GOT3 (cell line): ENCODE data around the gene MT1E.
"Not testable (repeated sequence)": the region's sequence is repeated elsewhere in the genome, so short reads cannot be mapped to it uniquely, and the experiment has no call there.

Source experiments
- DNase-seq: peaks from one replicate; lab custom pipeline; 2025; ENCODE audit warnings: mixed read lengths; lab: John Stamatoyannopoulos, UW

The MT1E gene

DNA sequence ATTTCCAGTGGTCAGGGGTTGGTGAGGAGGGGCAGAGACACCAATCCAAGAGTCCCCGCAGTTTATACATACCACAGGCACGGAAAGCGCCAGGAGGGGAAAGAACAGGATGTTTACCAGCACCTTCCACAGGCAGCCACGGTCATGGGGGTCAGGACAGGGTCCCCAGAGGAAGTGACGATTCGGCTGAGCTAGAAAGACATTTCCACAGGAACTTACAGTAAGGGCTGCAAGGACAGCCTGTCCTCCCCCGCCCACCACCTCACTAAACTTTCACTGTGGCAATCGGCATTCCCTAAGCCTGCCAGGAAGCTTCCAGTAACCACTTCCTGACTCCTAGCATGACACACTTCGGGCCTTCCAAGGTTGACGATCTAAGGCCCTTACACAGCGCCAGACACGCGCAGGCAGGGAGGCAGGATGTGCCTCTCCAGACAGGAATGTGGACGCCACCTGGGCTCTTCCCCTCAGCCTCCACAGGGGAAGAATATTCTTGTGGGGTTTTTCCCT is 18.4 kb upstream of the MT1E start:
- peak; percentile 60 for DNase-seq

DNA sequence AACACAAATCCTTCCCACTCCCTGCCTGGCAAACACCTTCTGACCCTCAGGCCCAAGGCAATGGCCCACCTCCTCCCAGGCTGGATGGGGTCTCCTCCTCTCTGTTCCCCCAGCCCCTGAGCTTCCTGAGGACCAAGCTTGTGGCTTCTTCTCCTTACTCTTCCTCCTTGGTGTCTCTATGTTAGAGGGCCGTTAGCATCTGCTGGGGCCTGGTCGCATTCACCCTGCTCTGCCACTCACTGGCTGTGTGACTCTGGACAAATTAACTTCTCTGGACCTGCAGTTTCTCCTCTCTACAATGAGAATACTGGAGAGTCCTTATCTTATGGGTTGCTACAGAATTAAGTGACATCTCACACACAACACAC is 17.9 kb upstream of the MT1E start:
- DNase-seq, result no peak

DNA sequence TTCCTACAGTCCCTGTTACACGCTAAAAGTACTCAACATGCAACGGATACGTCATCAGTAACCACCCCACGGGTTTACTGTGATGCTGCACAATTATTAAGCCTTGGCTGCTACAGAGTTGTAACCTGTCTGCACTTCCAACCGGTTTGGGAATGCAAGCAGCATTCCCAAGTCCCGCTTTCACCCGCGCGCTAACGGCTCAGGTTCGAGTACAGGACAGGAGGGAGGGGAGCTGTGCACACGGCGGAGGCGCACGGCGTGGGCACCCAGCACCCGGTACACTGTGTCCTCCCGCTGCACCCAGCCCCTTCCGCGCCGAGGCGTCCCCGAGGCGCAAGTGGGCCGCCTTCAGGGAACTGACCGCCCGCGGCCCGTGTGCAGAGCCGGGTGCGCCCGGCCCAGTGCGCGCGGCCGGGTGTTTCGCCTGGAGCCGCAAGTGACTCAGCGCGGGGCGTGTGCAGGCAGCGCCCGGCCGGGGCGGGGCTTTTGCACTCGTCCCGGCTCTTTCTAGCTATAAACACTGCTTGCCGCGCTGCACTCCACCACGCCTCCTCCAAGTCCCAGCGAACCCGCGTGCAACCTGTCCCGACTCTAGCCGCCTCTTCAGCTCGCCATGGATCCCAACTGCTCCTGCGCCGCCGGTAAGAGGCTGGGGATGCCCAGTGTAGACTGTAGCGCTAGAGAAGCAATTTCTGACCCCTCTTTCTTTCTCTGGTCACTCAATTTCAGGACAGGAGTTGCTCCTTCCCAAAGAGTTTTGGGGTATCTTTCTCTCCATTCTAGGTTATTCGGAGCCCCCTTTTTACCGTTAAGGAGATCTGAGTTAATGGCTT is 17.3 kb upstream of the MT1E start, which contains the start of gene MT2A:
TSS of gene MT2A (plus strand) at position 542 of the 833 bp plus-strand sequence. CDS start at position 614, 72 bp downstream.
- DNase-seq, result peak; percentile 74

DNA sequence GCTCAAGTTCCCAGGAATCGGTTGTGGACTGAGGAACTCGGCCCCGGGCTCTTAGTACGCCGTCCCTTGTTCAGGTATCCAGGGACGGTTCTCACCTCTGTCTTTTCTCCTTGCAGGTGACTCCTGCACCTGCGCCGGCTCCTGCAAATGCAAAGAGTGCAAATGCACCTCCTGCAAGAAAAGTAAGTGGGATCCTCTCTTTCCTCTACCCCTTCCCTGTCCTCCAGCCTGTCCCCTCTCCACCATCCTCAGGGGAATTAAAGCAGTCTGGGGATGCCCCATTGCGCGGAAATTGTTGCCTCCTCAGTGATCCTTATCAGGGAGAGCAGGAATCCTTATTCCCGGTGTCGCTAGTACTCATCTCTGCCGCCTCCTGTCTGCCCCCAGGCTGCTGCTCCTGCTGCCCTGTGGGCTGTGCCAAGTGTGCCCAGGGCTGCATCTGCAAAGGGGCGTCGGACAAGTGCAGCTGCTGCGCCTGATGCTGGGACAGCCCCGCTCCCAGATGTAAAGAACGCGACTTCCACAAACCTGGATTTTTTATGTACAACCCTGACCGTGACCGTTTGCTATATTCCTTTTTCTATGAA is 16.6 kb upstream of the MT1E start:
- DNase-seq, result no peak

DNA sequence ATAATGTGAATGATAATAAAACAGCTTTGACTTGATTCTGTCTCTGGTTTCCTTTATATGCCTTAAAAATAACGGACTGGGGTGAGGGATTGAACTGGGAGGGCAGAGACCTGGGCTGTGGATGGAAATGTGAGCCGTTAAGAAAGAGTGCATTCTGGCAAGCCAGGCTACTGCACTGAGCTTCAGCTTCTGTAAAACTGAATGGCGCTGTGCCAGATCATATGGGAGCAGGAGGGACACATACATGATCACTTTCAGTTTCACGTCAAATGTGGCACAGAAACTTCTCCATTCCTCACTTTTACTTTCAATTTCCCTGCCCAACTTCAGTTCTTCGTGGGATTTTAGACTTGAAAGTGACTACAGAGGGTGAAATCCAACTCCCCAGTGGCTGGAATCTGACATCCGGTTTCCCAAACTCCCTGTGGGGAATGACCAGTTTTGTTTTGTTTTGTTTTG is 16.1 kb upstream of the MT1E start:
- DNase-seq, result no peak

DNA sequence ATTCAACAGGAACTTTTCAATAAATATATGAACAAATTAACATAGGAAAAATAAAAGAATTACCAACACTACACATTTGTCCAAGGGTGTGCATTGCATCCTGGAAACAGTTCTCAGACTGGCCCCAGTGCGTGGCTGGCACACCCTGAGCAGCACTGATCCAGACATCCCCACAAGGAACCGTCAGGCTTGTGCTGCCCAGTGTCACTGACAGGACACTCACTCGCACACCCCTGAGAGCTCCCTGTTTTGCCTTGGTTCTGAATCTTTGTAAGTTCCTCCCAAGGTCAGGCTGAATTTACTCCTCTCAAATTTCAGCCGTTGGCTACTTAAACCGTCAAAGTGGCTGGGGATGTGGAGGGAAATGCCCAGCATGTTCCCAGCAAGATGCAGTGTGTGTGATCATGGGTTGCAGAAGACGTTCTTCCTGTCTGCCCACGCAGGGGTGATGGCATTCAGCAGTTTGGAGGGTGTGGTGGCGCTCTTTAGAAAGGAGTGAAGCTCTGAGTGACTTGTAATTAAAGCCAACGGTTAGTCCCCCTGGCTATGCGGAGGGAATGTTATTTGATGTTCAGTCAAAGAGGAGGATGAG is 15.5 kb upstream of the MT1E start:
- DNase-seq, result no peak

DNA sequence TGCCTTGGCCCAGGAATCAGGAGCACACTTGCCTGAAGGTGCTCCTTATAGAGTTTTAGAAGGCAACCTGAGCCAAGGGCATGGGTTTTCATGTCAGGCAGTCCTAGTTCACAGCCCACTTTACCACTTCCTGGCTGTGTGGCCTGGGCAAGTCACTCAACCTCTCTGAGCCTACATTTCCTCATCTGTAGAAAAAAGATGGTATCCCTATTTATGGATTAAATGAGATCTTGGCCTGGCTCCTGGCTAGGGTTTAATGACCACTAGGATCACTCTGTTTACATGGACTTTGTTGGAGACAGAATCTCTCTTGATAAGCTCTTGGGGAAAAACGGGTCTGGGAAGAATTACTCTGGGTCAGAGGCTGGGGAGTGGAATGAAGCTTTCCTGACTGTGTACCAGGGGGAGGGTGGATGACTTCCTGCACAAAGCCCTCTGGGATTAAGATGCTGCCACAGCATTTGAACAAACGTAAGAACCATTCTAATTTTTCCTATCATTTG is 14.9 kb upstream of the MT1E start:
- no peak for DNase-seq

DNA sequence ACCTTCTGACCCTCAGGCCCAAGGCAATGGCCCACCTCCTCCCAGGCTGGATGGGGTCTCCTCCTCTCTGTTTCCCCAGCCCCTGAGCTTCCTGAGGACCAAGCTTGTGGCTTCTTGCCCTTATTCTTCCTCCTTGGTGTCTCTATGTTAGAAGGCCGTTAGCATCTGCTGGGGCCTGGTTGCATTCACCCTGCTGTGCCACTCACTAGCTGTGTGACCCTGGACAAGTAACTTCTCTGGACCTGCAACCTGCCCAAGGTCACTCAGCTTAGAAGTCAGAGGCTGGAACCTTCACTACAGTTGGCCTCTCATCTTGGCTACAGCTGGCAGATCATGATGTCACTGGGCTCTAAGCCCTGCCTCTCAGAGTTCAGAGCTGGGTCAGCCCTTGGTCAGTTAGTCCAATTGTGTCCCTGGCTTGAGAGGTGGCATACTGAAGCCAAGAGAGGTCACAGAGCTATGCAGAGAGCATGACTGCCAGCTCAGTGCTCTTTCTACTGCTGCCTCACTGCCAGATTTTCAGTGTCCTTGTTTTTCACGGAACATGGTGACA is 14.2 kb upstream of the MT1E start:
- DNase-seq, result no peak

DNA sequence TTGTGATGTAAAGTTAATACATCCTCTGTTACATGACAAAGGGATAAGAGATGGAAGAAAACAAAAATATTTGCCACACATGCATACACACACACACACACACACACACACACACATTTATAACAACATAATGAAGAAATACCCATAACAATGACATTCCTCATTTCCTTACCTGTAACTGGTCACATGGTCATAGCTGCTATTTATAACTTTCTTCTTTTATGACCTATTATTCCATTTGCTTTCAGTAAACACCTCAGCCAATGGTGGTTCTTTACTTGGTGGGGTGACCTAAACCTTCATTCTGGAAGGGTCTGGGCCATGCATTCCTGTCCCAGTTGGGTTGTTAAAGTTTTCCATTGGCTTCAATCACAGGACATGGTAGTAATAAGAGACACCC is 11.9 kb upstream of the MT1E start:
- no peak for DNase-seq

DNA sequence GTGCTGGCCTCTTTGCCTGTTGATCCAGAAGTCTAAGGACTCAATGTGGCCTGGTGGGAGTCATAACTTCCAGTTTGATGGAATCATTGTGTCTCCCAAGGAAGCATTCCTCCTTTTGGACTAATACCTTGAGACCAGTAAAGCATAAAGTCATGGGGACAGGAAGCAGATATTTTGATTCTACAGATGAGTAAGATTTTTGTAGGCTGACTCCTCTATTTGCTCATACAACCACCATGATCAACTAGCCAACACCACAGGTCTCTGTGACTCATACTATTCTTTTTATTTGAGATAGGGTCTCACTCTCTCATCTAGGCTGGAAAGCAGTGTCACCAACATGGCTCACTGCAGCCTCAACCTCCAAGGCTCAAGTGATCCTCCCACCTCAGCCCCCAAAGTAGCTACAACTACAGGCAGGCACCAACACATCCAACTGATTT is 11.0 kb upstream of the MT1E start:
- no peak for DNase-seq

DNA sequence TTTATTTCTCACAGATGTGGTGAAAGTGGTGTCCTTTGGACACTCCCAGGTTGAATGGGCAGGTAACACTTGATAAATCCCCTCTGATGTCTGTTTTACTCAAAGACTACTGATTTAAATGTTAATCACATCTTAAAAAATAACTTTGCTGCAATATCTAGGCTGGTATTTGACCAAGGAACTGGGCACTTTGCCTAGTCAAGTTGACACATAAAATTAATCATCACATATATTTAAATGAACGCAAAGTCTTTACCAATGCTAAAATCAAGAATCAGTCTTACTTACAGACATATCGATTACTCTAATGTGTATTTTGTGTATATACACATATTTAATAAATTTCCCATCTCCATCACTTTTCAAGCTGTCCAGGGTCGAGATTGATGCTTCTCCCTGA is 10.2 kb upstream of the MT1E start:
- no peak for DNase-seq

DNA sequence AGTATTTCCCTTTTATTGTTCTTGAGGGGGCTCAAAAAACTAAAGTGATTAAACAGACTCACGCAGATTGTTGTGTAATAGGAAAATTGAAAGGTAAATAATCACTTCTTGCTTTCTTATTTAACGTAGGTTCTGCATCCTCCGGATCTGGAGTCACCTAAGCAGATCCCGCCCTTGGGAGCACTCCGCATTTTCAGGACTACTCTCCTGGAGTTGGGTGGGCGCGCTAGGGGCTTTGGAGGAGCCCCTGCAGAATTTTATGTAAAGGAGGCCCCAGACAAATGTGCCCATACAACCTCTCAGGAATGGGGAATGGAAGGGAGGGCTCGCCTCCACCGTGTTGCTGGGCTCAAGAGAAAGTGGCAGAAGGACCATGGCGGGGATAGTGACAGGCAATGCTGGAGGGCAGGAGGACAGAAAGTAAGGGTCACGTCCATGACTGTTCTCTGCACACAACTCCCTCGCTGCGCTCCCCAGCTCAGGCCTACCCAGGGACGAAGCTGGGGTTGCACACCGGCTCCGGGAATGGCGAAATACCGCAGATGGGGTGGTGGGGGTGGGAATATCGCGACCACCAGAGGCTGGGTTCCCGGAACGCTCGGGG is 8.9 kb upstream of the MT1E start:
- DNase-seq, result no peak

DNA sequence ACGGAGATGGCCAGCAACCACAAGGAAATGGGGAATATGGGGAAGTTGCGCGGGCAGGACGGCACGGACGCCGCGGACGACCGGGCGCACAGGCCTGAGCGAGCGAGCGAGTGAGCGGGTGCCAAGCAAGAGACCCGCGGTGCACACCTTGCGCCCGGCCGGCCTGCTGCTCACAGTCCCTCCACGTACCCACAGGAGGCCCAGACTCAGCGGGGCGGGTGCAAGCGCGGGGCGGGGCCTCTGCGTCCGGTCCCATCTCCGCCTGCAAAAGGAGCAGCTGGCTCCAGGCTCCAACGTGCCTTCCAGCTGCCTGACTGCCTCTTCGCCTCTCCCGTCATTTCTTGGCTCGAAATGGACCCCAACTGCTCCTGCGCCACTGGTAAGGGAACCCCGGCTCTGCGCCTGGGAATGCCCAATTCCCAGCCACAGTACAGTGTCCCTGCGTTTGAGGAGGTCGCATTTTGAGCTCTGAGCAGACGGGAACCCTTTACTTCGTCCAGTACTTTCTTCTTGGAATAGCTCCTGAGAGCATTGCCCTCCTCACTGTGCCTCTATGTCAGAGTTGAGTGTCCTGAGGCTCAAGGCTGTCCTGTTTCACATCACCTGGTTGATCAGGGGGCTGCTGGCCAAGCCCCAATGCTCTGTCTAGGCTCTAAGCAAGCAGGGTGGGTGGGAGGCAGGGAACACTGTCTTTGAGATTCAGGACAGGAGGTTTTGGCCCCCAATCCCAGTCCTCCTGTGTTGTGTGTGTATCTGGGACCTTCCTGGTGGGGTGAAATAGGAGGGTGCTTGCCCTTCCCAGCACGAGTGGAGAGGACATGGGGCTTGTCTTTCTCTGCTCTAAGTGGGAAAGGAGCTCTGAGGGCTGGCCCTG is 8.1 kb upstream of the MT1E start:
- no peak for DNase-seq

DNA sequence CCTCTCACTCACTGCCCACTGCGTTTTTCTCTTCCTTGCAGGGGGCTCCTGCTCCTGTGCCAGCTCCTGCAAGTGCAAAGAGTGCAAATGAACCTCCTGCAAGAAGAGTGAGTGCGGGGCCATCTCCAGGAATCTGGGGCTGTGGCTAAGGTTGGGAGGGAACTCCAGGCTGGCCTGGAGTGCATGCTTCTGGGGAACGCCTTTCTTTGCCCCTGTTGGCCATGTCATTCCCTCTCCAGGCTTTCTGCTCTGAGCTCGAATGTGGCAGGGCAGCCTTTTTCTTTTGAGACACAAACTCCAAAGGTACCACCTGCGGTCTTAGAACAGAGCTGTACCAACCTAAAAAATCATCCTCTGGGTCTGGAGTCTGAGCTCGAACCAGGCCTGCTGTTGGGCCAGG is 7.4 kb upstream of the MT1E start:
- no peak for DNase-seq

DNA sequence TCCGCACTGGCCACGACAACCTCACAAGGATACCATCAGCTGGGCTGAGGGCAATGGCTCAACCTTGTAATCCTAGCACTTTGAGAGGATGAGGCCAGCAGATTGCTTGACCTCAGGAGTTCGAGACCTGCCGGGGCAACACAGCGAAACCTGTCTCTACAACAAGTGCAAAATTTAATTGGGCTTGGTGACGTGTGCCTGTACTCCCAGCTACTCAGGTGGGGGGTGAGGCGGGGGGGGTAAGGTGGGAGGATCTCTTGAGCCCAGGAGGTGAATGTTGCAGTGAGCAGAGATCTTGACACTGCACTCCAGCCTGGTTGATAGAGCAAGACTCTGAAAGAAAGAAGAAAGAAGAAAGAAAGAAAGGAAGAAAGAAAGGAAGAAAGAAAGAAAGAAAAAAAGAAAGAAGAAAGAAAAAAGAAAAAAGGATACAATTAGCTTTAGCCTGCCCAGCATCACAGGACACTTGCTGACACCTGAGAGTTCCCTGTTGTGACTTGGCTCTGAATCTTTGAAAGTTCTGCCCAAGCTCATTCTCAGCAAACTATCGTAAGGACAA is 5.2 kb upstream of the MT1E start:
- no peak for DNase-seq

DNA sequence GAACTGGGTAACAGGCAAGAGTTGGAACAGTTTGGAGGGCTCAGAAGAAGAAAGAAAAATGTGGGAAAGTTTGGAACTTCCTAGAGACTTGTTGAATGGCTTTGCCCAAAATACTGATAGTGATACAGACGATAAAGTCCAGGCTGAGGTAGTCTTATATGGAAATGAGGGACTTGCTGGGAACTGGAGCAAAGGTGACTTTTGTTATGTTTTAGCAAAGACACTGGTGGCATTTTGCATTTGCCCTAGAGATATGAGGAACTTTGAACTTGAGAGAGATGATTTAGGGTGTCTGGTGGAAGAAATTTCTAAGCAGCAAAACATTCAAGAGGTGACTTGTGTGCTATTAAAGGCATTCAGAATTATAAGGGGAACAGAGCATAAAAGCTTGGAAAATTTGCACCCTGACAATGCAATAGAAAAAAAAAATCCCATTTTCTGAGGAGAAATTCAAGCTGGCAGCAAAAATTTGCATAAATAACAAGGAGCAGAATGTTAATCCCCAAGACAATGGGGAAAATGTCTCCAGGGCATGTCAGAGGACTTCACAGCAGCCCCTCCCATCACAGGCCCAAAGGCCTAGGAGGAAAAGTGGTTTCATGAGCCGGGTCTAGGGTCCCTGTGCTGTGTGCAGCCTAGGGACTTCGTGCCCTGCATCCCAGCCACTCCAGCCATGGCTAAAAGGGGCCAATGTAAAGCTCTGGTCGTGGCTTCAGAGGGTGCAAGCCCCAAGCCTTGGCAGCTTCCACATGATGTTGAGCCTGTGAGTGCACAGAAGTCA is 3.7 kb upstream of the MT1E start:
- DNase-seq, result not testable (repeated sequence)

DNA sequence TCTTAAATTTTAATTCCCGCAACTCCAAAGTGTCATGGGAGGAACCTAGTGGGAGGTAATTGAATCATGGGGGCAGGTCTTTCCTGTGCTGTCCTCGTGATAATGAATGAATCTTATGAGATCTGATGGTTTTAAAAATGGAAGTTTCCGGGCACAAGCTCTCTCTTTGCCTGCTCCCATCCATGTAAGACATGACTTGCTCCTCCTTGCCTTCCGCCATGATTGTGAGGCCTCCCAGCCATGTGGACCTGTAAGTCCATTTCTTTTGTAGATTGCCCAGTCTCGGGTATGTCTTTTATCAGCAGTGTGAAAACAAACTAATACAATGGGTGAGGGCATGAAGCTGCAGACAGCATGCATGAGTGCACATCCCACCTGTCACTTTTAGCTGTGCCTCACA is 2.4 kb upstream of the MT1E start:
- DNase-seq, result not testable (repeated sequence)

DNA sequence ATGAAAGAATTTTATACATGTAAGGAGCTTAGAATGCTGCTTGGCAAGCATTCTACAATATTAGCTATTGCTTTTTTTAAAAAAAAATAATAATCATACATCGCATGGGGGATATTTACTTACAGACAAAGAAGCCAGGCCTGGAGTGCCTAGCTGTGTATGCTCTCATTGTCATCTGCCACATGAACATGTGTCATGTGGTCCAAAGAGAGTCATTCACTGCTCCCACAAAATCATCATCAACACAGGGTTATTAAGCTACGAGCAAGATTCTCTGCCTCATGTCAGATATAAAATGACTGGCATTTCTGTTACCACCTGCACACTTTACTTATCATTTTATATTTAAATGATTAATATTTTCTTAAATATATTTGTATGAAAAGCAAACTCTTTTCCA is 1.9 kb upstream of the MT1E start:
- DNase-seq, result no peak

DNA sequence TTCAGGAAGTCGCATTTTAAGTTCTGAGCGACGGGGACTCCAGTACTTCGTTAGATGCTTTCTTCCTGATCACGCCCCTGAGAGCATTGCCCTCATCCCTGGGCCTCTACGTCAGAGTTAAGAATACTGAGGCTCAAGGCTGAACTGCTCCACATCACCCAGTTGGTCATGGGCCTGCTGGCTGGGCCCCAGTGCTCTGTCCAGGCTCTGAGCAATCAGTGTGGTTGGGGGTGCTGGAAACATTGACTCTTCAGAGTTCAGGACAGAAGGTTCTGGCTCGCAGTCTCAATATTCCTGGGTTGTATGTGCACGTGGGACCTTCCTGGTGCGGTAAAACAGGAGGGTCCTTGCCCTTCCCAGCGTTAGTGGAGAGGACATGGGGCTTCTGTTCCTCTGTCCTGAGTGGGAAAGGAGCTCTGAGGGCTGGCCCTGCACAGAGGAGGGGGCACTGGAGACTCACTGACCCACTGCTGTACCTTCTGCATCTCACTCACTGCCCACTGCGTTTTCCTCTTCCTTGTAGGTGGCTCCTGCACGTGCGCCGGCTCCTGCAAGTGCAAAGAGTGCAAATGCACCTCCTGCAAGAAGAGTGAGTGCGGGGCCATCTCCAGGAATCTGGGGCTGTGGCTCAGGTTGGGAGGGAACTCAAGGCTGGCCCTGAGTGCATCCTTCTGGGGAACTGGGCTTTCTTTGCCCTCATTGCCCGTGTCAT is 518 bp downstream of the MT1E start:
- peak; percentile 65 for DNase-seq
